ENCODE measurements around the gene FAM107B.
A peak's percentile ranks its signal among the peaks of the same experiment; 100 is the strongest.

- TF ChIP-seq POLR2A (IDR thresholded peaks at IDR 0.05; ENCODE audit: borderline replicate concordance, extremely low read depth, insufficient read depth, insufficient read length) = no peak
- TF ChIP-seq CTCF (IDR thresholded peaks at IDR 0.05 in 2 of 3, conservative IDR thresholded peaks at IDR 0.05 in 1 of 3; ENCODE audit: borderline replicate concordance in 1 of 3, insufficient read depth in 1 of 3, low read depth in 2 of 3, low read length in 2 of 3) = no peak
- TF ChIP-seq ELF1 (IDR thresholded peaks at IDR 0.05; ENCODE audit: borderline replicate concordance, low read depth) = no peak
- peak; percentile 85 for TF ChIP-seq JUND (IDR thresholded peaks at IDR 0.05)
- TF ChIP-seq POLR2AphosphoS5 (IDR thresholded peaks at IDR 0.05; ENCODE audit: low read depth, low read length) = no peak
- TF ChIP-seq SP1 (IDR thresholded peaks at IDR 0.05; ENCODE audit: low read depth) = peak; percentile 77
- TF ChIP-seq YY1 (IDR thresholded peaks at IDR 0.05; ENCODE audit: extremely low read depth, insufficient replicate concordance, low read depth, low read length) = no peak
- TF ChIP-seq FOSL1 (IDR thresholded peaks at IDR 0.05; ENCODE audit: low read depth) = peak; percentile 93
- TF ChIP-seq EZH2phosphoT487 (IDR thresholded peaks at IDR 0.05; ENCODE audit: borderline replicate concordance) = no peak
- TF ChIP-seq ZNF274 (IDR thresholded peaks at IDR 0.05; ENCODE audit: low read depth, low read length) = no peak
- TF ChIP-seq ZFX (IDR thresholded peaks at IDR 0.05) = no peak
- no peak for TF ChIP-seq EZH2 (IDR thresholded peaks at IDR 0.05)
- TF ChIP-seq CEBPB (IDR thresholded peaks at IDR 0.05; ENCODE audit: low read depth) = peak; percentile 66
Observed at GRCh38 chr10:14658331-14659127, 116.2 kb downstream of the FAM107B start.
